CD4-positive, alpha-beta memory T cell (primary cell): ENCODE data around the gene SGTA. TPM values are rescaled to one million over a fixed set of nuclear protein-coding genes. Genes with fewer than 3 reads are reported as not detected.
"Not testable (repeated sequence)": the region's sequence is repeated elsewhere in the genome, so short reads cannot be mapped to it uniquely, and the experiment has no call there.

ENCODE experiments used
- CTCF ChIA-PET: fragments of 350-600 bp; sonication (Branson Sonifier 250); formaldehyde crosslinking; loops from one replicate; lab custom pipeline; 2021; ENCODE audit warnings: inconsistent platforms; ENCODE audit not compliant: partially characterized antibody; lab: Charles Lee
- POLR2A ChIA-PET: fragments of 350-600 bp; sonication (Branson Sonifier 250); formaldehyde crosslinking; loops from one replicate; lab custom pipeline; 2021; ENCODE audit not compliant: partially characterized antibody; lab: Charles Lee
- DNase-seq, 5 donors: peaks; one replicate each; pipeline versions ENCODE4 v3.0.0 to v3.0.0-alpha.2; 2020 to 2022; ENCODE audit warnings: mixed read lengths in 1 of 5
- H3K27ac ChIP-seq: one replicate; pipeline ENCODE4 v1.7.0; 2013; ENCODE audit warnings: low read depth, low read length
- H3K27me3 ChIP-seq: 2 replicates; pipeline ENCODE4 v1.7.0; 2013; ENCODE audit warnings: mild to moderate bottlenecking, low read length, moderate library complexity; ENCODE audit not compliant: insufficient read depth
- H3K36me3 ChIP-seq: 2 replicates; pipeline ENCODE4 v1.7.0; 2013; ENCODE audit warnings: mild to moderate bottlenecking, low read length, moderate library complexity; ENCODE audit not compliant: insufficient read depth
- H3K4me1 ChIP-seq: 2 replicates; pipeline ENCODE4 v1.7.0; 2013; ENCODE audit warnings: mild to moderate bottlenecking, low read length, moderate library complexity; ENCODE audit not compliant: insufficient read depth
- H3K4me3 ChIP-seq, 2 donors: one replicate each; pipeline ENCODE4 v1.7.0; 2013; ENCODE audit warnings: low read length in 2 of 2, mild to moderate bottlenecking in 1 of 2
- H3K9me3 ChIP-seq, 2 donors: one replicate each; pipeline ENCODE4 v1.7.0; 2013; ENCODE audit warnings: low read length in 2 of 2, control low read depth in 1 of 2; ENCODE audit not compliant: control insufficient read depth in 1 of 2
- H3K27ac Mint-ChIP-seq, 7 donors: one replicate each; pipeline ENCODE4 v1.8.0; 2020 to 2021; ENCODE audit warnings: mixed read lengths in 7 of 7, mild to moderate bottlenecking in 6 of 7, inconsistent platforms in 3 of 7, moderate library complexity in 3 of 7
- H3K27me3 Mint-ChIP-seq, 2 donors: one replicate each; pipeline ENCODE4 v1.8.0; 2020 to 2021; ENCODE audit warnings: mixed read lengths in 2 of 2
- H3K36me3 Mint-ChIP-seq, 2 donors: one replicate each; pipeline ENCODE4 v1.8.0; 2020 to 2021; ENCODE audit warnings: mixed read lengths in 2 of 2, inconsistent platforms in 1 of 2, mild to moderate bottlenecking in 1 of 2
- H3K4me1 Mint-ChIP-seq, 4 donors: one replicate each; pipeline ENCODE4 v1.8.0; 2020 to 2021; ENCODE audit warnings: mixed read lengths in 4 of 4, mild to moderate bottlenecking in 1 of 4
- H3K4me3 Mint-ChIP-seq, 8 donors: one replicate each; pipeline ENCODE4 v1.8.0; 2020 to 2021; ENCODE audit warnings: mixed read lengths in 8 of 8, mild to moderate bottlenecking in 7 of 8, moderate library complexity in 6 of 8, inconsistent platforms in 3 of 8
- H3K9me3 Mint-ChIP-seq, 8 donors: one replicate each; pipeline ENCODE4 v1.8.0; 2020 to 2021; ENCODE audit warnings: mixed read lengths in 8 of 8, mild to moderate bottlenecking in 5 of 8, inconsistent platforms in 3 of 8, moderate library complexity in 1 of 8
- intact Hi-C: fragments of 100-400 bp; cut with micrococcal nuclease; formaldehyde crosslinking; loops from one replicate; pipeline ENCODE4 v1.15.1; 2023
- polyA plus RNA-seq, 2 donors: library from polyadenylated mRNA; unstranded; fragments of 300-500 nt; fragmentation: Illumina TruSeq; gene quantifications; one replicate each; pipeline ENCODE4 v1.2.3, GENCODE V29; 2021
- total RNA-seq, 2 experiments: library from RNA; stranded (reverse); gene quantifications; one replicate each; pipeline ENCODE4 v1.2.3, GENCODE V29; 2021

The SGTA gene
- total and polyA plus RNA-seq, 4 experiments from 2014 or later, result 27.7 to 37.8 (median 36.0) TPM

GRCh38 chr19:2713170-2713569 is 69.9 kb downstream of the SGTA start:
- H3K4me1 Mint-ChIP-seq, H3K27me3 Mint-ChIP-seq, H3K27me3 ChIP-seq, intact Hi-C loops, H3K36me3 Mint-ChIP-seq, DNase-seq, H3K27ac Mint-ChIP-seq, H3K36me3 ChIP-seq, H3K9me3 ChIP-seq, POLR2A ChIA-PET, H3K4me3 Mint-ChIP-seq, H3K4me3 ChIP-seq, CTCF ChIA-PET, H3K4me1 ChIP-seq, H3K27ac ChIP-seq: not testable (repeated sequence)
- H3K9me3 Mint-ChIP-seq, result peaks cover 0 to 11% (median 6%) of the 10 kb centered on the region in 8 donors

DNA sequence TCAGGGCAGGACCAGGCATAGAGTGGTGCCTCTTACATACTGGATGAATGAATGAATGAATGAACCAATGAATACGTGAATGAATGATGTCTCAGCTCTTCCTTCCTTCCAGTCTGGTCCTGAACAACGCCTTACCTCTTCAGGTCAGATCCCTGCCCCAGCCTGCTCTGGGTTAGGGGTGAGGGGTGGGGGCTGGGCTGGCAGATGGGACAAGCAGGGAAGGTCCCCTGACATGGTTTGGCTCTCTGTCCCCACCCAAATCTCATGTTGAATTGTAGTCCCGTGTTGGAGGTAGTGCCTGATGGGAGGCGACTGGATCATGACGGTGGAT is 71.2 kb downstream of the SGTA start:
- intact Hi-C loops, result no loop called here
- H3K36me3 Mint-ChIP-seq, result peaks cover 0 to 5% of the 10 kb centered on the region in 2 donors
- H3K36me3 ChIP-seq, result no peaks in the 10 kb centered on the region
- no peak overlapping the region for H3K4me3 Mint-ChIP-seq
- H3K27ac ChIP-seq, result no peak overlapping the region
- no peak overlapping the region for H3K27ac Mint-ChIP-seq
- no peak overlapping the region for H3K4me3 ChIP-seq
- H3K4me1 Mint-ChIP-seq, result peaks cover 0 to 6% (median 1%) of the 10 kb centered on the region in 4 donors
- peaks cover 0 to 11% (median 6%) of the 10 kb centered on the region in 8 donors for H3K9me3 Mint-ChIP-seq
- no peak for DNase-seq
- H3K27me3 Mint-ChIP-seq, result peaks cover 5 to 6% of the 10 kb centered on the region in 2 donors
- H3K4me1 ChIP-seq, result no peaks in the 10 kb centered on the region
- POLR2A ChIA-PET, result no interaction called here
- no peaks in the 10 kb centered on the region for H3K9me3 ChIP-seq
- CTCF ChIA-PET, result no interaction called here
- H3K27me3 ChIP-seq, result no peaks in the 10 kb centered on the region

- Histone ChIP-seq H3K27me3 (no peaks in the 10 kb centered on the region), H3K36me3 (no peaks in the 10 kb centered on the region), H3K4me3 (no peak overlapping the region), H3K9me3 (no peaks in the 10 kb centered on the region), H3K27ac (no peak overlapping the region), H3K4me1 (no peaks in the 10 kb centered on the region)
- Mint-ChIP-seq H3K27me3 (peaks cover 5 to 6% of the 10 kb centered on the region in 2 donors), H3K4me1 (peaks cover 0 to 6% (median 1%) of the 10 kb centered on the region in 4 donors), H3K4me3 (no peak overlapping the region), H3K9me3 (peaks cover 0 to 11% (median 6%) of the 10 kb centered on the region in 8 donors), H3K27ac (no peak overlapping the region), H3K36me3 (peaks cover 0 to 5% of the 10 kb centered on the region in 2 donors)
- ChIA-PET CTCF (no interaction called here), POLR2A (no interaction called here)
- DNase-seq, result no peak
- intact Hi-C loops, result no loop called here
Observed at GRCh38 chr19:2711172-2711874, 71.8 kb downstream of the SGTA start.

- CTCF ChIA-PET, result no interaction called here
- no peaks in the 10 kb centered on the region for H3K36me3 Mint-ChIP-seq
- no peak for DNase-seq
- Histone ChIP-seq H3K4me1 (peaks cover 5% of the 10 kb centered on the region), H3K27me3 (no peaks in the 10 kb centered on the region), H3K4me3 (no peak overlapping the region), H3K9me3 (no peaks in the 10 kb centered on the region), H3K36me3 (no peaks in the 10 kb centered on the region), H3K27ac (no peak overlapping the region)
- POLR2A ChIA-PET, result no interaction called here
- H3K9me3 Mint-ChIP-seq, result no peaks in the 10 kb centered on the region
- intact Hi-C loops, result no loop called here
- peaks cover 4 to 15% (median 5%) of the 10 kb centered on the region in 4 donors for H3K4me1 Mint-ChIP-seq
- H3K4me3 Mint-ChIP-seq, result no peak overlapping the region
- peaks cover 0 to 2% of the 10 kb centered on the region in 2 donors for H3K27me3 Mint-ChIP-seq
- peak overlapping the region in 2 of 7 donors; percentile 48 to 68 for H3K27ac Mint-ChIP-seq
Observed at GRCh38 chr19:2706251-2706650, 76.8 kb downstream of the SGTA start.

Other genes with a start within 250 kb of the SGTA start
- gene GNG7, start 80.6 kb downstream of the SGTA start, total RNA-seq, result 1 to 10 TPM; 4.1 to 4.2 TPM
- 1 to 10 TPM; 1.9 to 2.2 TPM for gene GNG7, start 80.6 kb downstream of the SGTA start, polyA plus RNA-seq
- gene DIRAS1, start 61.9 kb downstream of the SGTA start, total RNA-seq, result not detected
- gene DIRAS1, start 61.9 kb downstream of the SGTA start, polyA plus RNA-seq, result not detected
- 10 to 100 TPM; 18.2 to 19.1 TPM for gene SLC39A3, start 43.3 kb downstream of the SGTA start, total RNA-seq
- gene SLC39A3, start 43.3 kb downstream of the SGTA start, polyA plus RNA-seq, result 10 to 100 TPM; 28.8 to 41.7 TPM
- 10 to 100 TPM; 25.4 to 26.1 TPM for gene THOP1, start 2.2 kb upstream of the SGTA start, total RNA-seq
- gene THOP1, start 2.2 kb upstream of the SGTA start, polyA plus RNA-seq, result 10 to 100 TPM; 21.6 to 31.9 TPM
- 10 to 100 TPM in 1 of 2 experiments, 1 to 10 TPM in 1; 9.1 to 10.5 TPM for gene ZNF554, start 36.6 kb upstream of the SGTA start, total RNA-seq
- 1 to 10 TPM in 1 of 2 donors, under 1 TPM in 1; 0.72 to 5.1 TPM for gene ZNF554, start 36.6 kb upstream of the SGTA start, polyA plus RNA-seq
- 10 to 100 TPM; 11.0 to 11.5 TPM for gene ZNF555, start 58.2 kb upstream of the SGTA start, total RNA-seq
- gene ZNF555, start 58.2 kb upstream of the SGTA start, polyA plus RNA-seq, result 1 to 10 TPM; 2.2 to 5.1 TPM
- gene ZNF556, start 84.1 kb upstream of the SGTA start, total RNA-seq, result not detected
- gene ZNF556, start 84.1 kb upstream of the SGTA start, polyA plus RNA-seq, result not detected
- 1 to 10 TPM; 4.2 to 4.7 TPM for gene ZNF57, start 117.7 kb upstream of the SGTA start, total RNA-seq
- 1 to 10 TPM; 2.1 to 4.1 TPM for gene ZNF57, start 117.7 kb upstream of the SGTA start, polyA plus RNA-seq
- 1 to 10 TPM; 5.8 to 6.4 TPM for gene ZNF77, start 161.7 kb upstream of the SGTA start, total RNA-seq
- 1 to 10 TPM in 1 of 2 donors, under 1 TPM in 1; 0.21 to 2.4 TPM for gene ZNF77, start 161.7 kb upstream of the SGTA start, polyA plus RNA-seq
- gene TLE6, start 194.3 kb upstream of the SGTA start, total RNA-seq, result not detected
- not detected for gene TLE6, start 194.3 kb upstream of the SGTA start, polyA plus RNA-seq
- 10 to 100 TPM; 20.9 to 23.1 TPM for gene TLE2, start 246.0 kb upstream of the SGTA start, total RNA-seq
- gene TLE2, start 246.0 kb upstream of the SGTA start, polyA plus RNA-seq, result 1 to 10 TPM; 5.5 to 7.0 TPM